Lung (tissue), 12 donors: ENCODE results near the gene GFM1. TPM values are rescaled to one million over a fixed set of nuclear protein-coding genes. Genes with fewer than 3 reads are reported as not detected.

ENCODE experiments used
- ATAC-seq: fragments of 200-7000 bp; cut with Tn5 transposase; one replicate; pipeline ENCODE4 v1.9.1; 2020; ENCODE audit warnings: moderate number of reproducible peaks; ENCODE audit not compliant: insufficient read depth, low FRiP score
- DNase-seq, 3 donors: peaks; one replicate each; pipeline ENCODE4 v3.0.0-alpha.2; 2013 to 2017
- H3K27ac ChIP-seq, 2 donors: one replicate each; pipeline ENCODE4 v1.5.1; 2013; ENCODE audit warnings: mild to moderate bottlenecking in 2 of 2, moderate library complexity in 2 of 2, control low read depth in 1 of 2, inconsistent platforms in 1 of 2, low read depth in 1 of 2, low read length in 1 of 2
- H3K27me3 ChIP-seq, 3 donors: one replicate each; pipeline ENCODE4 v1.5.1; 2013; ENCODE audit warnings: low read length in 2 of 3; ENCODE audit not compliant: control insufficient read depth in 3 of 3, insufficient read depth in 3 of 3
- H3K36me3 ChIP-seq, 4 donors: one replicate each; pipeline ENCODE4 v1.5.1; 2013; ENCODE audit warnings: low read length in 4 of 4, mild to moderate bottlenecking in 1 of 4, moderate library complexity in 1 of 4; ENCODE audit not compliant: control insufficient read depth in 4 of 4, insufficient read depth in 4 of 4
- H3K4me1 ChIP-seq, 5 donors: one replicate each; pipeline ENCODE4 v1.5.1; 2013; ENCODE audit warnings: low read length in 5 of 5, mild to moderate bottlenecking in 2 of 5, moderate library complexity in 1 of 5; ENCODE audit not compliant: control insufficient read depth in 5 of 5, insufficient read depth in 5 of 5
- H3K4me3 ChIP-seq: one replicate; pipeline ENCODE4 v1.5.1; 2013; ENCODE audit warnings: mild to moderate bottlenecking, control low read depth, moderate library complexity
- H3K9ac ChIP-seq, 2 donors: one replicate each; pipeline ENCODE4 v1.5.1; 2013; ENCODE audit warnings: low read length in 2 of 2, control low read depth in 1 of 2; ENCODE audit not compliant: insufficient read depth in 1 of 2
- H3K9me3 ChIP-seq, 4 donors: one replicate each; pipeline ENCODE4 v1.5.1; 2013; ENCODE audit warnings: low read length in 3 of 4, mild to moderate bottlenecking in 1 of 4, moderate library complexity in 1 of 4; ENCODE audit not compliant: control insufficient read depth in 4 of 4, insufficient read depth in 3 of 4
- CTCF ChIP-seq: IDR thresholded peaks from 2 replicates; pipeline ENCODE4 v1.5.1; 2012; ENCODE audit warnings: mild to moderate bottlenecking; ENCODE audit errors: control extremely low read depth, extremely low read depth
- WGBS, 2 donors: extraction: QIAGEN DNeasy Blood & Tissue Kit; methylation state at CpG; one replicate each; pipeline ENCODE4 v1.1.7; 2013; 5-methylcytosine and 5-hydroxymethylcytosine counted together
- polyA plus RNA-seq, 2 donors: library from polyadenylated mRNA; stranded (reverse); fragments of 200-250 nt; gene quantifications; one replicate each; pipeline ENCODE4 v1.2.1, GENCODE V29; 2013
- total RNA-seq, 2 donors: library from RNA; depleted of rRNA in 1 of 2; stranded (reverse); fragments of >200 nt in 1 of 2; gene quantifications; one replicate each; pipeline ENCODE4 v1.2.1, GENCODE V29; 2014 to 2021
- donor health status: control.
- donor health status: control.
- donor health status: Bipolar disorder and iron deficiency.
- donor health status: healthy.
- donor health status: DM: yes; HTN: yes; CAD: no.

Gene GFM1
- total and polyA plus RNA-seq, 4 donors, result 16.2 to 66.1 (median 31.4) TPM

DNA sequence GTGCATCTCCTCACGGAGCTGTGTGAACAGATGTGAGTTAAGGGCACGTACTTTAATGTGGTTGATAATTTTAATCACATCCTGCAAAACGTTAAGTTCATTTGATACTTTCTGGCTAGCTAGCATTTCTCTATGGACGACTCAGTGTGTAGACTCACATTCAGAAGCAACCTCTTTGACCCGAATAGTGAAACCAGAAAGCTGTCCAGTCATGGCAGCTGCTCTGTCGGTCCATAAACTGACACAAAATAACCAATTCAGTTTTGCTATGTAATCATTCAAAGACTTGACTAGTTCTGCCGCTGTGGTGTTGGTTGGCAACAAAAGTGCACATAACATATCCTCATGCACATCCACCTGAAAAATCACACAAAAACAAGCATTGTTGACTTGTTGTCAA is 3.7 kb upstream of the GFM1 start:
- Histone ChIP-seq H3K4me1 (peaks cover 0 to 9% (median 3%) of the 10 kb centered on the region in 5 donors), H3K27me3 (no peaks in the 10 kb centered on the region), H3K9me3 (no peaks in the 10 kb centered on the region), H3K9ac (no peak overlapping the region), H3K27ac (no peak overlapping the region), H3K4me3 (no peak overlapping the region), H3K36me3 (peaks cover 0 to 4% (median 0%) of the 10 kb centered on the region in 4 donors)
- DNase-seq, result no peak
- 85 to 90% methylated on average over 7 of the region's 7 CpGs for WGBS, 2 donors
- ATAC-seq, result no peak
- no peak for TF ChIP-seq CTCF

DNA sequence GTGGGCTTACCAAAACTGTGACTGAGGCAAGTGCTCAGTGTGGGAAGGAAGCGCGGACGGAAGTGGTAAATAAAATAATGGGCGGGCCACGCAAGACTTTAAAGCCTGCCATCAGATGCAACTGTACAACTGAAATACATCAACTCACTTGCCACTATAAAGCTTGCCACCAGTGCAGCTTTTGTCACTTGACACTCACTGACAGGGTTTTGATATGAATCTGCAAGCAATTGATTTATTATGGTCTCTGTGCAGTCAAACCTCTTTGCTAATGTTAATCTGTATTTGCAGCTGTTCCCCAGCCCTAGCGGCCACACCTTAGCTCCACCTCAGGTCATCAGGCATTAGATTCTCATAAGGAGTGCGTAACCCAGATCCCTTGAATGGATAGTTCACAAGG is 2.3 kb upstream of the GFM1 start:
- peak overlapping the region in 1 of 2 donors; percentile 26 for H3K27ac ChIP-seq

GRCh38 chr3:158642474-158643210 is 1.7 kb upstream of the GFM1 start:
- Histone ChIP-seq H3K4me3 (no peak overlapping the region), H3K27ac (peak overlapping the region in 1 of 2 donors; percentile 64), H3K36me3 (peaks cover 0 to 5% (median 3%) of the 10 kb centered on the region in 4 donors), H3K9ac (no peak overlapping the region), H3K9me3 (no peaks in the 10 kb centered on the region), H3K27me3 (no peaks in the 10 kb centered on the region), H3K4me1 (peaks cover 0 to 14% (median 9%) of the 10 kb centered on the region in 5 donors)
- DNase-seq (no peak), ATAC-seq (peak; percentile 25)
- TF ChIP-seq CTCF, result no peak
- 67 to 87% methylated on average over 6 of the region's 6 CpGs for WGBS, 2 donors

More for the DNA sequence above, 2.3 kb upstream of the GFM1 start:
- Histone ChIP-seq H3K27me3 (no peaks in the 10 kb centered on the region), H3K4me1 (peaks cover 0 to 14% (median 9%) of the 10 kb centered on the region in 5 donors), H3K36me3 (peaks cover 0 to 5% (median 3%) of the 10 kb centered on the region in 4 donors), H3K9ac (no peak overlapping the region), H3K4me3 (no peak overlapping the region), H3K9me3 (no peaks in the 10 kb centered on the region)
- TF ChIP-seq CTCF, result no peak
- ATAC-seq, result no peak
- no peak for DNase-seq
- WGBS, 2 donors, result 75 to 89% methylated on average over 7 of the region's 7 CpGs
